ENCODE data around the gene ALDH7A1.
"Not testable (repeated sequence)": the region's sequence is repeated elsewhere in the genome, so short reads cannot be mapped to it uniquely, and the experiment has no call there.

ALDH7A1 gene

GRCh38 chr5:126523818-126524510 lies 71.1 kb downstream of the ALDH7A1 start:
- ChIA-PET POLR2A (no interaction called here), CTCF (no interaction called here)
- no peak for DNase-seq (ENCODE audit: low read depth, low spot score)
- H3K4me3 ChIP-seq (ENCODE audit: low read depth, low read length): no peak overlapping the region
- TF ChIP-seq CTCF (IDR thresholded peaks at IDR 0.05; ENCODE audit: insufficient read depth, low read length, missing control alignments): no peak

GRCh38 chr5:126521130-126521529 lies 73.9 kb downstream of the ALDH7A1 start:
- H3K4me3 ChIP-seq (ENCODE audit: low read depth, low read length): no peak overlapping the region
- CTCF ChIA-PET: interaction anchor here (0.9 to 1.9 kb wide), 7 partner anchors 11 to 168 kb away, joined by 3 to 5 read pairs (median 4); no protein-coding TSS in a partner anchor
- no peak for TF ChIP-seq CTCF (IDR thresholded peaks at IDR 0.05; ENCODE audit: insufficient read depth, low read length, missing control alignments)
- POLR2A ChIA-PET: no interaction called here
- DNase-seq (ENCODE audit: low read depth, low spot score): no peak

DNA sequence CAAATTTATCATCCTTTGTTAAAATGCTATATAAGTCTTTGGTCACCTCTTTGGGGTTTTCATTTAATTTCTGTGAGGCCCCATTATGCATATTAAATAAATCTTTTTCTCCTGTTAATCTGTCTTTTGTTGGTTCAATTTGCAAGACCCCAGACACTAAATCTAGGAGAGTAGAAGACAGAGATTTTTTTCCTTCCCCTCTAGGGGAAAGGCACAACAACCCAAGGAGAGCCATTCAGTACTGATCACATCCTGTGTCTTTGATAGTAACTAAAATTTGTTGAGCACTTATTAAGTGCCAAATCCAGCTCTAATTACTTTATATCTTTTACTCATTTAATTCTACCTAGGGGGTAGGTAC lies 74.4 kb downstream of the ALDH7A1 start:
- DNase-seq (ENCODE audit: low read depth, low spot score): no peak
- CTCF ChIA-PET: interaction anchor here (0.6 to 1.9 kb wide), 4 partner anchors 15 to 181 kb away, joined by 3 to 5 read pairs (median 3); no protein-coding TSS in a partner anchor
- H3K4me3 ChIP-seq (ENCODE audit: low read depth, low read length): no peak overlapping the region
- POLR2A ChIA-PET: no interaction called here
- TF ChIP-seq CTCF (IDR thresholded peaks at IDR 0.05; ENCODE audit: insufficient read depth, low read length, missing control alignments): no peak

DNA sequence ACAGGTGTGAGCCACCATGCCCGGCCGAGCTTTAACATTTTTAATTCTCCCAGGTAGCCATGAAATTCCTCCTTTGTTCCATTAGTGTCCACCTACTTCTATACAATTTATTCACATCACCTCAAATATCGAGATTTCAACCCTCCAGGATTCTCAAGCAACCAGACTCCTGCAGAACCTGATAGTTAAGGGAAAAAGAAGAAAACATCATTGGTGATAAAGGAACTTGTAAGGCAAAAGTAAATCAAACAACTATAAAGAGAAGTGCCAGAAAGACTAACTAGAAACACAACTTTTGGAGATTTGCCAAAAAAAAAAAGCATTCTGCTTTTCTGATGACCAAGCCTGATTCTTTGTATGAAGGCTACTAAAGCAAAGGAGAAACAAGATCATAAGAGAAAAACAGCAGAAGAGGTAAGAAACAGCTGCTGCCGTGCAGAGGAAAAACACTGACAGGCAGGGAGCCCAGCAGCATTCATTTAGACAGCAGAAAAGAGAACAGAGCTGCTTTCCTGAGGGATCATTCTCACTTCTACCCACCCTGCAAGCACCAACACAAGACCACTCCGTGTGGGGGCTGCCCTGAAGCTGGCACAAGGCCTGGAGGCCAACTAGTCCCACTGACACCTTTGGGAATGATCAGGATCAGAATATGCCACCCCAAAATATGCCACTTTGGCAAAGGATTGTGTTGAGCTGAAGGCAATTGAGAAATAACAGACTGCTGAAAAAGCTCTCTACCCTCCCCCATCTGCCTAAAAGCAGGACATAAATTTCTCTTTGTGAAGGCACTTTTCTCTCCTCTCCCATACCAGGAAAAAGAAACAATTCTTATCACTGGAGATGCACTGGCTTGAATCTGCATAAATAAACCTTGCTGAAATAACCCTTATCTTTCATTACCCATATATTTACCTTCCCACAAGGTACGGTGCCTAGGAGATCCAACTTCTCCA lies 75.1 kb downstream of the ALDH7A1 start:
- peak overlapping the region; percentile 27; the same call in 1 of the 2 replicates for H3K4me3 ChIP-seq (ENCODE audit: low read depth, low read length)
- ChIA-PET CTCF (interaction anchor here (0.6 to 6.2 kb wide), 10 partner anchors 11 to 282 kb away, joined by 3 to 34 read pairs (median 4); partner anchors contain the start of gene ALDH7A1), POLR2A (no interaction called here)
- DNase-seq (ENCODE audit: low read depth, low spot score): no peak
- no peak for TF ChIP-seq CTCF (IDR thresholded peaks at IDR 0.05; ENCODE audit: insufficient read depth, low read length, missing control alignments)

DNA sequence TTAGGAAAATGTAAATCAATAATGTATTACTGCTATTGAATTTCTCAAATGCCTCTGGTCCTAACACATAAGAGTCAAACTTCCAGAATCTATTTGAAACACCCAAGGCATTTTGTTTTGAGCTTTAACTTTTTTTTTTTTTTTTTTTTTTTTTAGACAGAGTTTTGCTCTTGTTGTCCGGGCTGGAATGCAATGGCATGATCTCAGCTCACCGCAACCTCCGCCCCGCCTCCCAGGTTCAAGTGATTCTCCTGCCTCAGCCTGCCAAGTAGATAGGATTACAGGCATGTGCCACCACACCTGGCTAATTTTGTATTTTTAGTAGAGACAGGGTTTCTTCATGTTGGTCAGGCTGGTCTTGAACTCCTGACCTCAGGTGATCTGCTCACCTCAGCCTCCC lies 75.8 kb downstream of the ALDH7A1 start:
- H3K4me3 ChIP-seq (ENCODE audit: low read depth, low read length); POLR2A ChIA-PET; DNase-seq (ENCODE audit: low read depth, low spot score): not testable (repeated sequence)
- CTCF ChIA-PET: interaction anchor here (0.7 to 6.2 kb wide), 9 partner anchors 12 to 282 kb away, joined by 3 to 34 read pairs (median 4); partner anchors contain the start of gene ALDH7A1

- POLR2A ChIA-PET: no interaction called here
- CTCF ChIA-PET: interaction anchor here (0.5 to 6.2 kb wide), 7 partner anchors 13 to 179 kb away, joined by 3 to 34 read pairs (median 3); no protein-coding TSS in a partner anchor
- TF ChIP-seq CTCF (IDR thresholded peaks at IDR 0.05; ENCODE audit: insufficient read depth, low read length, missing control alignments): no peak
- DNase-seq (ENCODE audit: low read depth, low spot score): no peak
- H3K4me3 ChIP-seq (ENCODE audit: low read depth, low read length): no peak overlapping the region
Measured at GRCh38 chr5:126516852-126517251, 78.2 kb downstream of the ALDH7A1 start.
